Gastroesophageal sphincter (tissue), 4 donors: ENCODE data around the gene C11orf71. TPM values are rescaled to one million over a fixed set of nuclear protein-coding genes. Genes with fewer than 3 reads are reported as not detected.

ENCODE experiments used
- ATAC-seq: fragments of 150-250 bp; one replicate; pipeline ENCODE4 v1.9.1; 2016; ENCODE audit warnings: mild to moderate bottlenecking, moderate library complexity
- H3K27ac ChIP-seq, 4 donors: fragments of 200-600 bp; sonication (generic) in 3 of 4; 1 replicate in 3 of 4; 2 replicates in 1 of 4; pipeline ENCODE4 v1.5.1; 2016 to 2019
- H3K27me3 ChIP-seq: fragments of 200-600 bp; sonication (generic); one replicate; pipeline ENCODE4 v1.5.1; 2019
- H3K36me3 ChIP-seq, 2 donors: fragments of 200-600 bp; sonication (generic); one replicate each; pipeline ENCODE4 v1.5.1; 2019; ENCODE audit warnings: control low read depth in 1 of 2
- H3K4me1 ChIP-seq, 3 donors: fragments of 200-600 bp; sonication (generic); 1 replicate in 2 of 3; 2 replicates in 1 of 3; pipeline ENCODE4 v1.5.1; 2016 to 2019; ENCODE audit warnings: control low read depth in 2 of 3
- H3K4me3 ChIP-seq, 2 donors: fragments of 200-600 bp; sonication (generic); one replicate each; pipeline ENCODE4 v1.5.1; 2019; ENCODE audit warnings: mild to moderate bottlenecking in 1 of 2, moderate library complexity in 1 of 2
- H3K9me3 ChIP-seq, 3 donors: fragments of 200-600 bp; sonication (generic); one replicate each; pipeline ENCODE4 v1.5.1; 2017 to 2019; ENCODE audit warnings: control low read depth in 2 of 3
- EP300 ChIP-seq: sonication (generic); formaldehyde crosslinking; IDR thresholded peaks from one replicate; pipeline ENCODE4 v1.6.1; 2017; ENCODE audit warnings: antibody characterized with exemption, mild to moderate bottlenecking
- POLR2A ChIP-seq, 2 donors: fragments of 450-650 bp; IDR thresholded peaks; one replicate each; pipeline ENCODE4 v1.6.1; 2017; ENCODE audit warnings: antibody characterized with exemption in 2 of 2, mild to moderate bottlenecking in 2 of 2, moderate library complexity in 1 of 2
- POLR2AphosphoS5 ChIP-seq: sonication (generic); formaldehyde crosslinking; IDR thresholded peaks from one replicate; pipeline ENCODE4 v1.6.1; 2017; ENCODE audit warnings: antibody characterized with exemption
- WGBS, 2 donors: methylation state at CpG; one replicate each; pipeline ENCODE4 v1.1.5; 2018; ENCODE audit warnings: low coverage in 1 of 2; 5-methylcytosine and 5-hydroxymethylcytosine counted together
- total RNA-seq, 4 donors: library from RNA; depleted of rRNA; stranded (reverse); fragments of >200 nt; gene quantifications; one replicate each; pipeline ENCODE4 v1.1.0, GENCODE V29; 2016
- TF ChIP-seq, protein P1 (sequence below), 4 experiments: fragments of 200-600 bp in 2 of 4; fragments of 450-650 bp in 2 of 4; sonication (generic) in 1 of 4; IDR thresholded peaks; one replicate each; pipeline ENCODE4 v1.5.1; 2017 to 2019; ENCODE audit warnings: antibody characterized with exemption in 4 of 4, mild to moderate bottlenecking in 2 of 4, moderate library complexity in 2 of 4

C11orf71 gene
- total RNA-seq, 4 donors from 2014 or later = 4.5 to 12.8 (median 5.3) TPM

DNA sequence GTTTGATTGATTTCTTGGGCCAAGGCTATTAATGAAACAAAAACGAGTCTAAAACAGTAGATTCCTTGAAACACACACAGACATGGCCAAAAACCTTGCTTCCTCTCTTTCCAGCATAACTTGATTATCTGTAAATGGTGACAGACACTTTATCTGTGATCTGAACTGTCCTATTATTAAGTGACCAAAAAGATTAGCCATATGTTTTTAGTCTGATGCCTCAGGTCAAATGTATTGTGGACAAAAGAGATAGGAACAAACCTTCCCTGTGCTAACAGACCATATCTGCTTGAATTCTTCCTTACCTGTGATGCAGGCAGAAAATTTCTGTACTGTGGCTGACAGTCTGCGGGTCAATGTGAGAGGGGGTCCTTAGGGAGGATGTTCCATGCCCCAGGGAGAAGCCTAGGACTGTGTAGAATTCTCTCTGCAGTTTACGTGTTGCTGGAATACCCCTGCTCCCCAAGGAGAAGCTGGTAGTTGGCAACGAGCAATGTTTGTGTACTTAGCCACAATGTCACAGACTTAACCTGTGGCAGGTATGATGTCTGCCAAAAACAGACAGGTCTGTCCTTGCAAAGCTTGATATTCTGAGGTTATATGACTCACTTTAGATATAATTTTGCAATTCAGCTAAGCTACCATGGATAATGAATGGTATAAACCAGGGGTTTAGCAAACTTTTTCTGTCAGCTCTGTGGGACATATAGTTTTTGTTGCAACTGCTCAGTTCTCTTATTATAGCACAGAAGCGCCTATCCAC lies 31.2 kb downstream of the C11orf71 start:
- Histone ChIP-seq H3K9me3 (no peaks in the 10 kb centered on the region), H3K36me3 (no peaks in the 10 kb centered on the region), H3K4me1 (no peaks in the 10 kb centered on the region), H3K27me3 (no peaks in the 10 kb centered on the region), H3K4me3 (no peak overlapping the region), H3K27ac (no peak overlapping the region)
- ATAC-seq = no peak
- TF ChIP-seq, protein P1, sequence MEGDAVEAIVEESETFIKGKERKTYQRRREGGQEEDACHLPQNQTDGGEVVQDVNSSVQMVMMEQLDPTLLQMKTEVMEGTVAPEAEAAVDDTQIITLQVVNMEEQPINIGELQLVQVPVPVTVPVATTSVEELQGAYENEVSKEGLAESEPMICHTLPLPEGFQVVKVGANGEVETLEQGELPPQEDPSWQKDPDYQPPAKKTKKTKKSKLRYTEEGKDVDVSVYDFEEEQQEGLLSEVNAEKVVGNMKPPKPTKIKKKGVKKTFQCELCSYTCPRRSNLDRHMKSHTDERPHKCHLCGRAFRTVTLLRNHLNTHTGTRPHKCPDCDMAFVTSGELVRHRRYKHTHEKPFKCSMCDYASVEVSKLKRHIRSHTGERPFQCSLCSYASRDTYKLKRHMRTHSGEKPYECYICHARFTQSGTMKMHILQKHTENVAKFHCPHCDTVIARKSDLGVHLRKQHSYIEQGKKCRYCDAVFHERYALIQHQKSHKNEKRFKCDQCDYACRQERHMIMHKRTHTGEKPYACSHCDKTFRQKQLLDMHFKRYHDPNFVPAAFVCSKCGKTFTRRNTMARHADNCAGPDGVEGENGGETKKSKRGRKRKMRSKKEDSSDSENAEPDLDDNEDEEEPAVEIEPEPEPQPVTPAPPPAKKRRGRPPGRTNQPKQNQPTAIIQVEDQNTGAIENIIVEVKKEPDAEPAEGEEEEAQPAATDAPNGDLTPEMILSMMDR (IDR thresholded peaks at IDR 0.05) = no peak
- no peak for TF ChIP-seq POLR2A (IDR thresholded peaks at IDR 0.05)
- no peak for TF ChIP-seq POLR2AphosphoS5
- WGBS, 2 donors = 66 to 73% methylated on average over 3 to 4 of the region's 5 CpGs

DNA sequence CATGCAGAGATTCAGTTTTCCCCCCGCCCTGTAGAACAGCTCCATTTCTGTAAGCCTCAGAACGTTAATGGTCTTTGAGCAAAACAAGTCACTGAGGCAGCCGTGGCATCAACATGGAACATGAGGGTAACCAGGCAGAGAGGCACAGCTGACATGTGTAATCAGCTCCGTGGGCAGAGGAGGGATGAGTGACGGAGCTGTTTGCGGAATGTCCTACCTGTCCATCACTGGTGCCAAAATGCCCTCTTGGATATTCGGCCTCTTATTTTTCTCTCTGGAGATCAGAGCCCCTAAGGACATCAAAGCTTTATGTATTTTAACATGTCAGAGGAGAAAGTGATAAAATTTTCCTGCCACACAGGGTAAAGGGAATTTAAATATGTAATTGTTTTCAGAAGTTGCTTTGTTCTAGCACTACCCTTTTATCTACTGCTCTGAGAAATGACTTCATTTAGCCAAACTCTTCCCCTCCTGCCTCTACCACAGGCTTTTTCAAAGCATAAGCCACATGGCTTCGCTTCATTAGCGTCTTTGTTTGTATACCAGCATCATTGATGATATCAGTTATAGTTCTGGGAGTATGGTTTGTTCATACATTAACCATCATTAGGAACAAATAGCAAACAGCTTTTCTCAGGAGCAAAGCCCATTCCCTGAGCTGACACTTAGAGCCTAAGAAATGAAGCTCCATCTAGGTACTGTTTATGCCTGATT lies 32.9 kb downstream of the C11orf71 start:
- WGBS, 2 donors = 70 to 82% methylated on average over 7 of the region's 9 CpGs
- TF ChIP-seq POLR2AphosphoS5 (no peak), POLR2A (IDR thresholded peaks at IDR 0.05) (no peak), EP300 (no peak)
- TF ChIP-seq, protein P1 (IDR thresholded peaks at IDR 0.05) = no peak
- no peaks in the 10 kb centered on the region for H3K4me1 ChIP-seq
- H3K27me3 ChIP-seq = no peaks in the 10 kb centered on the region
- H3K4me3 ChIP-seq = no peak overlapping the region
- no peak overlapping the region for H3K27ac ChIP-seq
- H3K9me3 ChIP-seq = no peaks in the 10 kb centered on the region
- no peak for ATAC-seq
- H3K36me3 ChIP-seq = no peaks in the 10 kb centered on the region

DNA sequence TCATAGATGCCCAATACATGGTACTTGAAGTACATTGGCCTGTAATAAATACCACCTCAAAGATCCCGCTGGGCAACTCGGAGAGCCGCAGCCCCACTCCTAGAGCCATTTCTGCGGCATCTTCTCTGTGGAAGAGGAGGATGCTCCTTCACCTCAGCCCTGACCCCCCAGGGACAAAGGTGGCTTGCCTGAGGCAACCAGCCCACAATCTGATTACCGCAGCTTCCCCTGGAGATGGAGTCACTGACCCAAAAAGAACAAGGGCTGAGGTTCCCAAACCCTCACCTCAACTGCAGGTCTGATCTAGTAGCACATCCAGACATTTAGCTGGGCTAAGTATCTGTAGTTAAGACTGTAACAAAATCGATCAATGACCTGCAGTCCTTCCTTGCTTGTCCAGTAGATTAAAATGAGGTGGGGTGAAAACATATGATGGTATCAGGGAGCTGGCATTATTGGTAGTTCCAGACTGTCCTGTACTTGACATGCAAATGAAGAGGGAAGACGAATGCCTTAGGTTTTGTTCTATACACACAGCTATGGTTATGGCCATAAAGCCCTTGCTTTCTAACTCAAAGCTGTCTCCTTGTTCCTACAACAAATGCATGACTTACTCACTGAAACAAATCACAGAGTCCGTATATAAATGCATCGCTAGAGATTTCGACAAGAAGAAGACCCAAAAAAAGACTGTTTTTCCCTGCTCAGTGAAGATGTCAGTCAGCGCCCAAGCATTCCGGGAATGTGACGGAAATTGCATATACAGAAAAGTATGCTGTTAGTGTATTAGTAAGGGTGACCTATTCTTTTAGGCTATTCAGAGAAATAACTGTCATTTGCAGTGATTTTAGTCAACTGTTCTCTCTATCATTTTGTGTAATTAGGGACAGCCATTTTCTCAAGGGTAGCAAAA lies 33.7 kb downstream of the C11orf71 start:
- ATAC-seq = no peak
- no peak overlapping the region for H3K27ac ChIP-seq
- no peak for TF ChIP-seq POLR2AphosphoS5
- TF ChIP-seq, protein P1 (IDR thresholded peaks at IDR 0.05) = no peak
- TF ChIP-seq EP300 = no peak
- H3K27me3 ChIP-seq = no peaks in the 10 kb centered on the region
- no peak overlapping the region for H3K4me3 ChIP-seq
- 42 to 65% methylated on average over 6 to 12 of the region's 13 CpGs for WGBS, 2 donors
- peaks cover 0 to 3% (median 0%) of the 10 kb centered on the region in 3 donors for H3K9me3 ChIP-seq
- no peaks in the 10 kb centered on the region for H3K36me3 ChIP-seq
- H3K4me1 ChIP-seq = no peaks in the 10 kb centered on the region

DNA sequence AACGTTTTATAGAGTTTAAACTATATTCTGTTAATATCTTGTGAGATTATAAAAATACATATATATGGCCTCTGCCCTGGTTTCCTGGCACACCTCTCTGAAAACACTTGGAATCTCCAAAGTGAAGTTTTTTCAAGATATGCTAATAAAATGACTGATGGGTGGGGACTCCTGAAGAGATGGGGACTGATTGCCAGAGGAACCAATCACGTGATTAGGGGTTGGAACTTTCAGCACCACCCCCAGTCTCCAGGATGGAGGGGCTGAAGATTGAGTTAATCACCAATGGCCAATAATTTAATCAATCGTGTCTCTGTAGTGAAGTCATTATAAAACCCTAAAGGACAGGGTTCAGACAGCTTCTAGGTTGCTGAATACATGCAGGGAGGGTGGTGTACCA lies 37.4 kb downstream of the C11orf71 start:
- H3K27ac ChIP-seq = no peak overlapping the region
- peaks cover 0 to 8% (median 0%) of the 10 kb centered on the region in 3 donors for H3K9me3 ChIP-seq
- H3K36me3 ChIP-seq = no peaks in the 10 kb centered on the region
- 57 to 60% methylated on average over 2 to 3 of the region's 3 CpGs for WGBS, 2 donors
- H3K4me3 ChIP-seq = no peak overlapping the region
- TF ChIP-seq EP300 = no peak
- no peak for TF ChIP-seq POLR2A (IDR thresholded peaks at IDR 0.05)
- TF ChIP-seq, protein P1 (IDR thresholded peaks at IDR 0.05) = no peak
- TF ChIP-seq POLR2AphosphoS5 = no peak
- H3K4me1 ChIP-seq = no peaks in the 10 kb centered on the region
- no peak for ATAC-seq
- H3K27me3 ChIP-seq = no peaks in the 10 kb centered on the region
